Right kidney (tissue), 1 donor: ENCODE data around the gene SKAP1.
A peak's percentile ranks its signal among the peaks of the same experiment; 100 is the strongest.
"Not testable (repeated sequence)": the region's sequence is repeated elsewhere in the genome, so short reads cannot be mapped to it uniquely, and the experiment has no call there.

Experiments used
- DNase-seq: peaks from one replicate; pipeline ENCODE4 v3.0.0-alpha.2; 2016

SKAP1 gene

DNA sequence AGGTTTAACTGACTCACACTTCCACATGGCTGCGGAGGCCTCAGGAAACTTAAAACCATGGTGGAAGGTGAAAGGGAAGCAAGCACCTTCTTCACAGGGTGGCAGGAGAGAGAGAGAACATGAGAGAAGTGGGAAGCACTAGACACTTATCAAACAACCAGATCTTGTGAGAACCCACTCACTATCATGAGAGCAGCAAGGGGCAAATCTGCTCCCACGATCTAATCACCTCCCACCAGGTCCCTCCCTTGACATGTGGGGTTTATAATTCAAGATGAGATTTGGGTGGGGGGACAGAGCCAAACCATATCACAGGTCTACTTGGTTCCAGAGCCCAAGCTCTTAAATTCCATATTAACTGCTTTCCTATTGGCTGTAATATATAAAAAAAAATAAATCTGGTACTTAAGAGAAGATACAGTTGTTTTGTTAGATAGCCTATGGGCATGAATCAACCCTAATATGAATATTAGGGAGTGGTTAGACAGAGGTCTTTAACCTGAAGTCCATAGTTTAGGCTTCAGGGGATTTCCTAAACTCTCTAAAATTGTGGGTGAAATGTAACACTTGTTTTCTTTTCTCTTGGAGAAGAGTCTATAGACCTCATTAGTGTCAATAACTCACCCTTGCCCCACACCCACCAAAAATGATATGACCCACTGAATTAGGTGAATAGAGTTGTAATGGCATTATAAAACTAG, 56.7 kb downstream of the SKAP1 start:
- no peak for DNase-seq

DNA sequence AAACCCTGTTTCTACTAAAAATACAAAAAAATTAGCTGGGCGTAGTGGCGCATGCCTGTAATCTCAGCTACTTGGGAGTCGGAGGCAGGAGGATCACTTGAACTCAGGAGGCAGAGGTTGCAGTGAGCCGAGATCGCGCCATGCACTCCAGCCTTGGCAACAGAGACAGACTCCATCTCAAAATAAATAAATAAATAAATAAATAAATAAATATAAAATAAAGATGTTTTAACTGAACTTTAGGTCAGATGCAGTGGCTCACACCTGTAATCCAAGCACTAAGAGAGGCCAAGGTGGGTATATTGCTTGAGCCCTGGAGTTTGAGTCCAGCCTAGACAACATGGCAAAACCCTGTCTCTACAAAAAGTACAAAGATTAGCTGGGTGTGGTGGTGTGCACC, 61.0 kb downstream of the SKAP1 start:
- DNase-seq = not testable (repeated sequence)

DNA sequence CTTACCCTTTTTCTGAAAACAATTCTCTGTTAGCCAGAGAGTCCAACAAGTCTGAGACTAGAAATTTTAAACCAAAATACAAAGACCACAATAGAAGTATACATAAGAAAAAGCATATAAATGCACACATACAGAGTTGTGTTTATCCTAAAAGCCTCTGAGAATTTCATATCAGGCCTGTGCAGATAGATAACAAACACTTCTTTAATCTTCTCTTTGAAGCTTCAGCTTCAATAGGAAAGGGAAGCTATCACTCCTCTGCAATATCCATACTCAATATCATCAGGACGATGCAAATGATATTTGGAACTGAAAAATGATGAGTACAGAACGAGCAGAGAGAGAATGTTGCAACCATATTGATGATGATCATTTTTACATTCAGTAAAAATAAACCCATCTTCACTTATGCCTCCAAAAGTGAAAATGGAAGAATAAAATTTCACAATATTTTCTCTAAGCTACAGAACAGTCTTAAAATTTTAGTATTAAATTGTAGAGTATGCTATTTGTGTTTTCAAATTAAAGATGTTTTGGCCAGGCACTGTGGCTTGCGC, 61.6 kb downstream of the SKAP1 start:
- no peak for DNase-seq

DNA sequence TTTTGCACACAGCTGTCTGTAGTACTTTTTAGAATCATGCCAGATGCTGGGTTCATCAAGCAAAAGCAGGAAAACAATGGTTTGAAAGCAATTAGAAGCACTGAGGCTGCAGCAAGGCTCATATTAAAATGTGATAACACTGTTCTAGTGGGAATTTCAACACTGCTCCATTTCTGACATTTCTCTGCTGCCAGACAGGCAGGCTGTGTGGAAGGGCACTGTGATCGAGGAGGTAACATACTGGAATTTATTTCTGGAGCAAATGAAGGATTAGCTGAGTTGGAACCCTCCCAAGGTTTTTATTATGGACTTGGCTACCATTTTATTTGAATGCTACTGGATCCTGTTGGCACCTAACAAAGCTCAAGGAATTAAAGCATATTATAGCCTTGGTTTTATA, 66.9 kb downstream of the SKAP1 start:
- no peak for DNase-seq

DNA sequence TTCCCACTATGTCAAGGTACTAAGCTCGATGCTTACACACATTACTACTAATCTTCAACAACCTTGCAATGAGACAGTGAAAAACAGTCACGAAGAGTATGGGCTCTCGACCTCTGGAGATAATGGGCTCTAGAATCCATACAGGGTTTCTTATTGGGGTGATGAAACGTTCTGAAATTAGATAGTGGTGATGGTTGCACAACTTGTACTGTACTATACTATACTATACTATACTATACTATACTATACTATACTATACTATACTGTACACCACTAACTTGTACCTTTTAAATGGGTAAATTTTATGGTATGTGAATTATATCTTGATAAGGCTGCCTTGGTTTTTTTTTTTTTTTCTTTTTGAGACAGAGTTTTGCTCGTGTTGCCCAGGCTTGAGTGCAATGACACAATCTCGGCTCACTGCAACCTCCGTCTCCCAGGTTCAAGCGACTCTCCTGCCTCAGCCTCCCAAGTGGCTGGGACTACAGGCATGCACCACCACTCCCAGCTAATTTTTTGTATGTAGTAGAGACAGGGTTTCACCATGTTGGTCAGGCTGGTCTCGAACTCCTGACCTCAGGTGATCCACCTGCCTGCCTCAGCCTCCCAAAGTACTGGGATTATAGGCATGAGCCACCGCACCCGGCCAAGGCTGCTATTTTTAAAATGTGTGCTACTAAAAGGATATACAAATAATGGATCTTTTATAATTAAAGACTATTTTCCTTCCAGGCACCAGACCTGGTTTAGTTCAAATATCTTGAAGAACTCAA, 69.0 kb downstream of the SKAP1 start:
- DNase-seq = not testable (repeated sequence)

DNA sequence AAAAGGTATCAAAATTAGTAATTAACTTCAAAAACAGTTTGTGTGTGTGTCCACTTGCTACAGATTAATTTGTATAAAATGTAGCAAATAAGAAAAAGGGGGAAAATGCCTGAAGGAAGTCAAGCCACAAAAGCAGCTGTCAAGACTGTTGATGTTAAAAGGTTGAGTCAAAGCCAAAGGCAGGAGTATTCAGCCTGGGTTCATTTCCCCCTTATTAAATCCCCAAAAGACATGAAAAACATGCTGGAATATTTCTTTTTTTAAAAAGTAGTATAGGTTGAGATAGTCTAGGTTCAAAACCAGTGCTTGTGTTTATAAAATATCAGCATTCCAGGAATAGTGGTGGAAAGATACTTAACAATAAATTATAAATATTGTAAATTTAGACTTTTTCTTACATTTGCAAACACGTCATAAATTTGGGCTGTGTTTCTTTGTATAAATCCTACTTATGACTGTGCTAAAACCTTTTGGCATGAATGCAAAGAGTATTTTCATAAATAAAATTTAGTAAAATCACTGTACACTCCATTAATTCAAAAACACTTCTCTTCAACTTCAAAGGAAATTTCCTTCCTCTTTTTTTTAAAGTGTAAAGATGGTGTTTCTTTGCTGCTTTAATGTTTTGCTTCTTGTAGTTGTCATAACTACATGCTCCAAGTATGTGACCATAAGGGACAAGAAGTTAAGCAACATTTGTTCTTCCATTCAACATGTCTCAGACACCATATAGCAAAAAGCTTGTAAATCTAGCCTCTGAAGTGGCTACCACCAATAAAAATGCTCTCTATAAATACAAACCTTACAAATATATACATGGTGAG, 72.0 kb downstream of the SKAP1 start:
- no peak for DNase-seq

DNA sequence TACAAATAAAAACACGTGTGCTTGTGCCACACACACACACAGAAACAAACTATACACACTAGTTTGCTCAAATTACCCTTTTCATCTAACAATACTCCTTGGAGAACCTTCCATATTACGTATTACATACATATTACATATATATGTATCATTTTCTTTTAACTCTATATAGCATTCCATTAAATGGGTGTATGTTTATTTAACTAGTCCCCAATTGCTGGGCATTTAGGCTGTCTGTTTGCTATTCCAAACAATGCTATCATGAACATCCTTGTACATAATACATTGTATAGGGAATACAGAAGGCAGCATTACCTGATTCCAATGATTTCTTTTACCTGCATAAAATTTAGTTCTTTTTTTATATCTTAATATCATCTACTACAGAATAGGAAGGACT, 73.1 kb downstream of the SKAP1 start:
- DNase-seq = no peak

DNA sequence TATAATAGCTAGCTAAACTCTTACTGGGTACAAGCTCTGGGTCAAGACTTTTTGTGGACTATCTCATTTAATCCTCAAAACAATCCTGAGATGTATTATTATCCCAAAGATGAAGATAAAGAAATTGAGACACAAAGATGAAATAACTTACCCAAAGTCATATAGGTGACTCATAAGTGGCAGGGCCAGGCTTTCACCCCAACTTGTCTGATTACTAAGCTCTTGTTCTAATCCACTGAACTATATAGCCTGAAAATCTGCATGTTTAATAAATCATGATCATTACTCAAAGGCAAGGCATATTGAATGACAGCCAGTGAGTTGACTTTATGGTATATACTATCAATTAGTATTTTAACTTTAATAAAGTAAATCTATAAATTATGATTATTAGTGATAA, 77.4 kb downstream of the SKAP1 start:
- DNase-seq = no peak

DNA sequence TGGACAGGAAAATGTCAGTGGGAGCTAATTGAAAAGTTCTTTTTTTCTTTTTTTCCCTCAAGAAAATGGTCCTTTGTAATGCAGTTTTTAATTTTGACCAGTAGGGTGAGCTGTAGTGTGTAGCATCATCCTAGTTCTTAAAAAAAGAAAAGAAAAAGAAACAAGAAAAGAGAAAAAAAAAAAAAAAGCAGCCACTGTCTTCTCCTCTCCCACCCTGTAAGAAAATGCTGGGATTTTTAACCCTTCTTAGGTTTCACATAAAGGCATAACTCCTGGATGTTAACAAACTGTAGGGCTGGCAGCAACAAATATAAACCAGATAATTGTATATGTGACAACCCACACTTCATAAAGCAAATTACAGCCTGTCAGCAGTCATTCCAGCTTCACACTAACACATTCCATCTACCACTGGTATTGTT, 78.1 kb downstream of the SKAP1 start:
- peak; percentile 54 for DNase-seq

DNA sequence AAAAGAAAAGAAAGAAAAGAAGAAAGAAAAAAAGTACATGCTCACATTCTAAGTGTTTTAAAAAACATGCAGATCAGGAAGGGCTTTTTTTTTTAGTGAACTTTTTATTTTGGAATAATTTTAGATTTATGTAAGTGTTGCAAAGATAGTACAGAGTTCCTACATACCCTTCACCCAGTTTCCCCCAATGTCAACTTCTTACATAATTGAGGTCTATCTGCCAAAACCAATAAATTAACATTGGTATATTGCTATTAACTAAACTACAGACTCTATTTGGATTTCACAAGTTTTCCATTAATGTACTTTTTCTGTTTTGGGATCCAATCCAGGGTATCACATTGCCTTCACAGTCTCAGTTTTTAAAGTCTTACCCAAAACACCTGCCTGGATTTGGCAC, 81.7 kb downstream of the SKAP1 start:
- DNase-seq = no peak

DNA sequence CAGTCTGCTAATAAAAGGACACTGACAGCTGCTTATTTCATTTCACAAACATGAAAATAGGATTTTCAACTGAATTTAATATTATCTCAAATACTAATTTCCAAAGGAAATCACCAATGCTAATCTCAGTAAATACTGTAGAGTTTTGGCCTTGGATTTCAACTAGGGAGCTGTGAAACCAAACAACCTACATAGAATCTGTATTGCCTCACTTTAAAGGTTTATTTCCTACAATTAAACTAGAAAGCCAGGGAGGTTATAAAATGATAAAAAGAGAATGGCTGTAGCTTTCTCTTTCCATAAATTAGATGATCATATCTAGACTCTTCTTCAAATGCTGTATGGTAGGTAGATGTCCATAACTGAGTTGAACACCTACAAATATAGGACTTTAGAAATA, 82.8 kb downstream of the SKAP1 start:
- no peak for DNase-seq

DNA sequence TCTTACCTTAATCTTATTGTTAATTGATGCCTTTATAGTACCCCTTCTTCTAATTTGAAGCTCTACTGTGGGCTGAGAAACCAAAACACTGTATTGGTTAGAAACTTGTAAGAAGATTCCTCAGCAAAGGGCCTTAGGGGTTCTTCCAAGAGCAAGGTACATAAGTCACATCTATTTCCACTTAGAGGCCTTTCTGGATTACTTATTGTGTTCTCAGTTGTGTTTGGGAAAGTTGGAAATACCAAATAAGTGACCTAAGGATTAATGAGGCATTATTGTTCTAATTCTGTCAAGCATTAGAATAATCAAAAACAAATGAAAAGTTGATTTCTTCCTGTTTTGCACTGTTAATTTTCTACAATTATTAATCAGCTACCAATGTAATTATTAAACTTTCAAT, 85.8 kb downstream of the SKAP1 start:
- no peak for DNase-seq

DNA sequence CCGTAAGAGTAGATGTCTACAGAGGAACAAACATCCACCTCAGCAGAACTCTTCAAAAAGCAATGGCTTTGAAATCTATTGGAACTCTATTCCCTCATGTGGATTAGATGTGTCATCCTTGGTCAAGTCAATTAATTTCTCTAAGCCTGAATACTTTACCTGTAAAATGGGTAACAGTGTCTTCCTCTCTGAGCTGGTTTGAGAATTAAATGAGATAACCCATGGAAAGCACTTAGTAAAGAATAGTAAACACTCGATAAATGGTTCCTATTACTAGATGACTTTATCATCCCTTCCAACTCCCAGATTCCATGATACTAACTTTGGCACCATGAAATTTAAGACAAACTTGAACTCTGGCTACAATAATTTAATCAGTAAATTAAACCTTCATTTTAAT, 89.1 kb downstream of the SKAP1 start:
- no peak for DNase-seq

DNA sequence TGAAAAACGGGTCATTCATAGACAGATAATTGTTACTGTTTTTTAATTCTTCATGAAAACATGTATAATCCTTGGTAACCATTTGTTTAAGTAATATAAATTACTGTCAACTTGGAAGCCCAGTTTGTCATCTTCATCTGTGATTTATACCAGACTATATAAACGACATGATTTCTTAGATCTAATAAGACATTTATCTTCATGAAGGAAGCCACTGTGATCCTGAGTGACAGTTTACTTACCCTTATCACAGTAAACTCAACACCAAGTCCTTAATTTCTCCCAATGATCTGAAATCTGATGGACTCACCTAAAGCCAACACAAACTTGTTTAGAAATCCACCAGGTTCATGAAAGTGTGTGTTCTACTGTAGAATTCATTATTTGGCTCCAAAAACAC, 91.3 kb downstream of the SKAP1 start:
- no peak for DNase-seq

DNA sequence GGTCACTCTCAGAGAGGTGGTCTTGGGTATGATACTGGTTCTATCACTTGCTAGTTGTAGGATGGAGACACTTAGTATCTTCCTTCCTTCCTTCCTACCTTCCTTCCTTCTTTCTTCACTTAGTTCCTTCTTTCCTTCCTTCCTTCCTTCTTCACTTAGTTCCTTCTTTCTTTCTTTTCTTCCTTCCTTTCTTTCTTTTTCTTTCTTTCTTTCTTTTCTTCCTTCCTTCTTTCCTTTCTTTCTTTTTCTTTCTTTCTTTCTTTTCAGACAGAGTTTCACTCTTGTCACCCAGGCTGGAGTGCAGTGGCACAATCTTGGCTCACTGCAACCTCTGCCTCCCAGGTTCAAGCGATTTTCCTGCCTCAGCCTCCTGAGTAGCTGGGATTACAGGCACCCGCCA, 92.1 kb downstream of the SKAP1 start:
- not testable (repeated sequence) for DNase-seq

DNA sequence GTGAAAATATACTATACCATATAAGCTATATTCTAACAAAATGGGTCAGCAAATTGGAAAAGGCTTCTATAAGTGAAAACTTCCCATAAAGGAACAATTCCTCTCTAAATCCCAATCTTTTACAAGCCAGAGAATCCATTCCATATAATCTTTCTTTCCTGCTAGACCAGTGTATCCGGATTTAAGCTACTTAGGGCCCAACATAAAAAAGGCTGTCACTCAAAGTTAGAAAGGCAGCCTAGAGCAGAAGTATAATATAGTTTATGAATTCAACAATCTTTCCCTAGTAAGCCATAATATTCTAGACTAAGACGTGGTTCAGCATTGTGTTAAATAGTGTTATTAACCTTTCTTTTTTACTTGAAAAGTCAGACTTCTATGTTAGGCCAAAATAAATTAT, 93.0 kb downstream of the SKAP1 start:
- no peak for DNase-seq

DNA sequence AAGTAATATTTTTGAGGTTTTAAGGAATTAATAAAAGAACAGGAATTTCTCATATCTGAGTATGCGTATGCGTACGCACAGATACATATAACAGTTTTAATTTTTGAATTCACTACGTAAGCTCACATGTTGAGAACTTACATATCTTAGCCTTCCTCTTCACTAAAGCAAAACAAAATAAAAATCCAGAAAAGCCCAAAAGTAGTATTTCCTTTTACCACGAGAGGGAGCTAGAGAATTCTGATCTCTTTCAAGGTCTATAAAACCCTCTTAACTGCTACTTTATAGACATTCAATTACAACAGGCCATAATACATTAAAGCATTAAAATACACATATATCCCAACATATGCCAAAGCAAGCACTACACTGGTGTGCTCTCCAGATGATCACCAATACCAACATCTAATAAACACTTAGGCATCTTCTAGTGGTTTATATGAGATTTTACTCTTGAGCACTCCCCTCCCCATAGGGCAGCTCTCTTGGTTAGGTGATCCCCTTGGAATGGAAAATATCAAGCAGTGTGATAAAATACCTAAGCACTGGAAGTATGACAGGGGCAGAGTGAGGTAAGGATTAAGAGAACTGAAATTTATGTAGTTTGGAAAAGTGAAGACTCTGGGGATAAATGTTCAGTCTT, 94.0 kb downstream of the SKAP1 start:
- DNase-seq = peak; percentile 76

DNA sequence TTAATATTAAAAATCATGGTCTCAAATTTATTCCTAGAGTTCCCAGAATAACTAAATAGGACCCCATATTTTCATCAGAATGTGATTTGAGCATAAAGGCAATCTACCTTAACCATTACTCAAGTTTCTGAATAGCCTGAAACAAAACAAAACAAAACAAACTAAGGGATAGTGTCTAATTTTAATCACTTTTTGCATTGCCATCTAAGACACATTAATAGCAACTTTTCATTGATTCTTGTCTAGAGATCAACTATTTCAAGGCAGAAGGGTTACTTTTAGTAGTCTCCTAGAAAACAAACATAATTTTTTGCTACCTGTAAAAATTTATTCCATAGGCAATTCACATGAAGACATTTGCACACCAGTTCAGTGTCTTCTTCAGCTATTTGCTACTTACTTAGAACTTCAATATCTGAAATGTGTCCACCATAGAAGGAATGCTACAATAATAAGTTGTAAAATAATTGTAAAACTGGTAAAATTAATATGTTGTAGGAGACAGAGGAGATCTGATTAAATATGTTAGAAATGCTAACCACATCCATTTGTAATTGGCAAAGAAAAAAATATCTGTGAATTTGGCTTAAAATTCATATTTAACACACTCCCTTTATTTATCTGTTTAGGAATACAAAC, 94.7 kb downstream of the SKAP1 start:
- no peak for DNase-seq

DNA sequence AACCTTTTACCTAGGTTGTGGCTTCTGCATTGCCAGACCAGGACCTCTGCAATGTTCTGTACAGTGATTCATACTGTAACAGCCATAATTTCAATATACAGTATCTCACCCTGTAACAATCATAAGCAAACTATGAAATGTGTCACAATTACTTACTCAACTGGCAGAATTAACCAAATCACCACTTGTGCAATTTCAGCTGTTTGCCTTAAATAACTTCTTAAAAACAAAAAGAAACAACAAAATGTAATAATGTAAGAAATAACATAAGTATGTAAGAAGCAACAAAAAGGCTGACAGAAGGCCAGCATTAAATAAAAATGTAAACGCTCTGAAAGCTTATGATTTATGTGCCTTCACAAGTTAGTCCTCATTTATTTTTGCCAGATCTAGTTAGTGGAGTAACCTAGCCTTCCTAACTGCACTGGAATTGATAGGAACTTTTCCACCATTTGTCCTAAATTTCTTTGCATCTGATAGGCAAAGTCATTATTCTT, 96.9 kb downstream of the SKAP1 start:
- DNase-seq = no peak

DNA sequence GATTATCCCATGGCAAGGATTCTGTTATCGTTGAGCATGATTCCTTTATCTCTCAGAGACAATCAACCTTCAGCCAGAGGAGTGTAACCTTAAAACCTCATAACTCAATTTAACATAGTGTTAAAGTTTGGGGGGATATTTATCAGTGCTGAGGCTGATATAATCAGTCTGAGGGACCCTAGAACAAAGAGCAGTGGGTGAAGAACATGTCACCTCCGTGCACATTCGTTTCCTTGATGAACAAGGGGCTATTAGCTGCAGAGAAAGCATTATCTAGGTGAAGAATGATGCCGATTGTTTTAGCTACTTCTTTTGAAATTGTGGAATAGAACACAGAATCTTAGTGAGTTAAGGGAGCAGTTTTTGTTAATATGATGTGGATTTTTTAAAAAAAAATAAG, 99.1 kb downstream of the SKAP1 start:
- DNase-seq = no peak

DNA sequence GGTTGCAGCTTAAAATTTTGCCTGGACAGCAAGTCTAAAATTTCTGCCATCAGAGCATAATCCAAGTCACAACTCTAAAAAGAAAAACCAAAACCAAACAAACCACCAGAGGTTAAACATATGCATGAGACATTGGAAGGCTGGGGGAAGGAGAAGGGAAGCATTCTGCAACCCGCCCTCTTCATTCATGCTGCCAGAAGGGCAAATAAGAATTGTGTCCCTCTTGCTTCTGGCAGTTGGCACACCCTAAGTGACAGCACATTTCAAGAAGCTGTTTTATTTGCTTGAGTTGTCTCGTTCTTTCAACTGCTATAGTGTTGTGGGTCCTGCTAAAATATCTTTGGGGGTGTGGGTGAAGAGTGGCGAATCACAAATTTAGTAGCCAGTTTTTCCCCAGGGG, 99.6 kb downstream of the SKAP1 start:
- no peak for DNase-seq

DNA sequence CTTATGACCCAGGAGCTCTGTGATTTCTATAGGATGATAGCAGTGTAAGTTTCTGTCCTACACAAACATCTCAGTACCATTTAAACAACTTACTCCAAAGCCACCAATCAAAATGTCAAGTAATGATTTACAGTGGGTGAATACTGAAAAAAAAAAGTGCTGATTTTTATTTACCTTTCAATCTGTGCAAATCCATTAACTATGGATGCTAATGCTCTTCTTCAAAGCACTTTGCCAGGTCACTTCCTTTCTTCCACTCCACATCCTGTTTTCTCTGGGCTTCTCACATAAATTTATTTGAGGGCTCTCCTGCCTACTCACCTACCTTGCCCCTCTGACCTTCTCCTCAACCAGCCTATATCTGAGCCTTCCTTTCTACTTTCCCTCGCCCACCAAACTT, 101.6 kb downstream of the SKAP1 start:
- no peak for DNase-seq
